Adrenal gland (tissue), 12 donors: ENCODE data around the gene ARF1. TPM values are rescaled to one million over a fixed set of nuclear protein-coding genes. Genes with fewer than 3 reads are reported as not detected.

Source experiments
- DNase-seq, 7 donors: peaks; one replicate each; pipeline ENCODE4 v3.0.0-alpha.2; 2019 to 2020
- H3K27ac ChIP-seq, 5 donors: fragments of 200-600 bp; sonication (generic) in 4 of 5; 1 replicate in 3 of 5; 2 replicates in 2 of 5; pipeline versions ENCODE4 v1.5.1 to v1.8.0; 2016 to 2020; ENCODE audit warnings: mild to moderate bottlenecking in 1 of 5
- H3K27me3 ChIP-seq: fragments of 200-600 bp; 2 replicates; pipeline ENCODE4 v1.8.0; 2021
- H3K36me3 ChIP-seq, 2 donors: fragments of 200-600 bp; replicated peaks in 1 of 2; 1 replicate in 1 of 2; 2 replicates in 1 of 2; pipeline versions ENCODE4 v1.5.1 to v1.8.0; 2018 to 2022
- H3K4me1 ChIP-seq, 2 donors: fragments of 200-600 bp; replicated peaks in 1 of 2; 1 replicate in 1 of 2; 2 replicates in 1 of 2; pipeline versions ENCODE4 v1.5.1 to v1.8.0; 2018 to 2021
- H3K4me3 ChIP-seq, 4 donors: fragments of 200-600 bp; sonication (generic) in 3 of 4; one replicate each; pipeline ENCODE4 v1.5.1; 2016 to 2018
- H3K9me3 ChIP-seq, 3 donors: fragments of 200-600 bp; sonication (generic) in 1 of 3; replicated peaks in 1 of 3; 1 replicate in 2 of 3; 2 replicates in 1 of 3; pipeline versions ENCODE4 v1.5.1 to v1.8.0; 2016 to 2021
- CTCF ChIP-seq, 6 experiments: fragments of 450-650 bp in 4 of 6; fragments of 200-600 bp in 2 of 6; sonication (generic) in 1 of 6; IDR thresholded peaks; 1 replicate in 5 of 6; 2 replicates in 1 of 6; pipeline versions ENCODE4 v1.5.1 to v1.8.0; 2016 to 2021; ENCODE audit warnings: antibody characterized with exemption in 6 of 6, mild to moderate bottlenecking in 2 of 6, moderate library complexity in 1 of 6
- POLR2A ChIP-seq, 2 donors: fragments of 450-650 bp; IDR thresholded peaks; one replicate each; pipeline ENCODE4 v1.6.1; 2017; ENCODE audit warnings: antibody characterized with exemption in 2 of 2, mild to moderate bottlenecking in 2 of 2, moderate library complexity in 1 of 2
- WGBS, 4 donors: extraction: QIAGEN DNeasy Blood & Tissue Kit in 2 of 4; methylation state at CpG; one replicate each; pipeline versions ENCODE4 v1.1.5 to v1.1.7; 2013 to 2017; 5-methylcytosine and 5-hydroxymethylcytosine counted together
- intact Hi-C, 2 donors: fragments of 100-400 bp; cut with DNase I; formaldehyde crosslinking; loops; one replicate each; pipeline versions ENCODE4 v1.14.1 to v1.15.0; 2022 to 2023
- polyA plus RNA-seq, 3 donors: library from polyadenylated mRNA; stranded (reverse); fragments of 200-250 nt in 2 of 3; fragments of 350-450 nt in 1 of 3; fragmentation: Illumina TruSeq in 1 of 3; extraction: RNeasy Lipid Tissue Mini Kit (QIAGEN cat#74804) in 1 of 3; gene quantifications; one replicate each; pipeline ENCODE4 v1.2.3, GENCODE V29; 2013 to 2014
- total RNA-seq, 9 donors: library from RNA; depleted of rRNA in 4 of 9; stranded (reverse); fragments of >200 nt in 4 of 9; fragments of 120-200 nt in 1 of 9; fragmentation: NEBNext Ultra II Directional in 1 of 9; extraction: Animal tissue kit (Norgen Biotek cat#: 25700) in 1 of 9; gene quantifications; one replicate each; pipeline versions ENCODE4 v1.1.0 to v1.2.4, GENCODE V29; 2013 to 2023
- donor health status: healthy with polysubstance abuse.
- donor health status: Bipolar disorder and iron deficiency.
- donor health status: DM: yes; HTN: yes; CAD: no.
- donor health status: DM: no; HTN: no; CAD: no.
- donor health status: DM: no; HTN: no; CAD: no.
- donor health status: DM: yes; HTN: yes; CAD: no.

ARF1 gene
- total and polyA plus RNA-seq, 12 donors = 200 to 611 (median 381) TPM

- WGBS, 4 donors = 0 to 63% (median 42%) methylated on average over 2 to 4 of the region's 4 CpGs; no CpG with 5 or more reads in 1 of the 4 donors
- DNase-seq = peak in 3 of 7 donors; percentile 5 to 52 (median 14)
- intact Hi-C loops = no loop called here
Observed at GRCh38 chr1:228099331-228099732, 16.8 kb downstream of the ARF1 start.

GRCh38 chr1:228100822-228101613 lies 18.5 kb downstream of the ARF1 start:
- Histone ChIP-seq H3K36me3 (peaks cover 0 to 51% of the 10 kb centered on the region in 2 donors), H3K4me1 (peaks cover 12 to 25% of the 10 kb centered on the region in 2 donors), H3K27ac (peak overlapping the region in 1 of 5 donors; percentile 95), H3K27me3 (no peaks in the 10 kb centered on the region), H3K4me3 (no peak overlapping the region), H3K9me3 (no peaks in the 10 kb centered on the region)
- peak in 3 of 7 donors; percentile 9 to 43 (median 27) for DNase-seq
- WGBS, 4 donors = 78 to 85% (median 81%) methylated on average over 5 to 12 of the region's 12 CpGs
- intact Hi-C loops = no loop called here
- TF ChIP-seq CTCF (IDR thresholded peaks at IDR 0.05) = no peak
- no peak for TF ChIP-seq POLR2A (IDR thresholded peaks at IDR 0.05)

More at GRCh38 chr1:228099331-228099732, 16.8 kb downstream of the ARF1 start:
- Histone ChIP-seq H3K4me1 (peaks cover 12 to 34% of the 10 kb centered on the region in 2 donors), H3K27me3 (no peaks in the 10 kb centered on the region), H3K27ac (peak overlapping the region in 1 of 5 donors; percentile 4), H3K9me3 (peaks cover 0 to 7% (median 0%) of the 10 kb centered on the region in 3 donors), H3K4me3 (no peak overlapping the region), H3K36me3 (peaks cover 0 to 45% of the 10 kb centered on the region in 2 donors)
- TF ChIP-seq POLR2A (IDR thresholded peaks at IDR 0.05) = no peak
- TF ChIP-seq CTCF (IDR thresholded peaks at IDR 0.05) = no peak

DNA sequence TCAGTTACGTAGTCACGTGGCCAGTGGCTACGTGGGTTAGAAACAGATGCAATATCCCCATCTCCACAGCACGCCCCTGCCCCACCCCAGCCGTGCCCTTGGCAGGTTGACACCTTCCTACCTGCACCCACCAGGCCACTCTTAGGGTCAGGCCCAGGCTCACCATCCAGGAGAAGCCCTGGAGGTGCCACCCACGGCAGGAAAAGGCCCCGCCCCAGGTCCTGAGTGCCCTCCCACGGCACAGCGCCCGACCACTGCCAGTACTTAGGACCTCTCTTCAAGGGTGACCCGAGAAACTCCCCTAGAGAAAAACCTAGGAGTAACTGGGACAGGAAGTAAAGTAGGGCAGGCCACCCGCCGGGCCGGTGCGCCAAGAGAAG lies 19.1 kb downstream of the ARF1 start:
- WGBS, 4 donors = 35 to 51% (median 41%) methylated on average over 7 to 15 of the region's 15 CpGs
- DNase-seq = peak in 1 of 7 donors; percentile 37
- no peak for TF ChIP-seq POLR2A (IDR thresholded peaks at IDR 0.05)
- no peak for TF ChIP-seq CTCF (IDR thresholded peaks at IDR 0.05)
- intact Hi-C loops = no loop called here
- Histone ChIP-seq H3K4me3 (peak overlapping the region in 2 of 4 donors; percentile 80 to 86), H3K9me3 (no peaks in the 10 kb centered on the region), H3K27ac (peak overlapping the region in 2 of 5 donors; percentile 93 to 95), H3K4me1 (peaks cover 12 to 22% of the 10 kb centered on the region in 2 donors), H3K36me3 (peaks cover 0 to 56% of the 10 kb centered on the region in 2 donors), H3K27me3 (no peaks in the 10 kb centered on the region)

DNA sequence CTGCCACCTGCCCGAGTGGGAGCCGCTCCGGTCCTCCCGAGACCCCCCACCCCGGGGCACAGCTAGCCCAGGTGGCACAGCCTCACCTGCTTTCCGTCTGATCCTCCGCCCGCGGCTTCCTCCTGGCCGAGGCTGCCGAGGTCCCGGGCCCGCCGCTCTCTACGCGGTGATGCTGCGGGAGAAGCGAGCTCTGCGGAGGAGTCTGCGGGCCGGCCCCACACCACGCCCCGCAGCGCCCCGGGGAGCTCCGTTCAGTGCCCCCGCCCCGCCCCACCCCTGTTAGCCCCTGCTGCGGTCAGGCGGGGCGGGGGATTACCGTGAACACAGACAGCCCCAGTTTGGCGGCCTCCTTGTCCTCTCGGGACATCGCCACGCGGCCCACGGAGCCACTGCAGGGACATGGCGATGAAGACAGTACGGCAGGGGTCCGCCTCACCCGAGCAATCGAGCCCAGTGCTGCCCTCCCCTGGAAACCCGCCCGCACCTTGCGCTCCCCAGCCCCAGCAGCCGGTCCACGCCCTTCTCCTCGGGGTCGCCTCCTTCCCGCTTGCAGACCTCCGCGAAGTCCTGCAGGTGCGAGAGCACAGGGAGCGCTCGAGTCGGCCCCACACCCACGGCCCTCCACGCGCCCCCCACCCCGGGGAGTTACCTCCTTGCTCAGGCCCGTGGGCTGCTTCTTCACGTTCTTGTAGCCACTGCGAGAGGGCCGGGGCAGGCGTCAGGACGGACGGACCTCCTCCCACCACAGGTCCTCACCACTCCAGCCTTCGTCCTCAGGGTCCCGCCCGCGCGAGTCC lies 19.7 kb downstream of the ARF1 start:
- peaks cover 12 to 18% of the 10 kb centered on the region in 2 donors for H3K4me1 ChIP-seq
- peaks cover 0 to 59% of the 10 kb centered on the region in 2 donors for H3K36me3 ChIP-seq
- H3K27me3 ChIP-seq = no peaks in the 10 kb centered on the region
- WGBS, 4 donors = 1 to 10% (median 4%) methylated on average over 15 to 73 of the region's 73 CpGs
- peak in 4 of 7 donors; percentile 33 to 59 (median 51) for DNase-seq
- intact Hi-C loops = no loop called here
- peak overlapping the region in 4 of 5 donors; percentile 88 to 96 (median 94) for H3K27ac ChIP-seq
- no peaks in the 10 kb centered on the region for H3K9me3 ChIP-seq
- H3K4me3 ChIP-seq = peak overlapping the region in 2 of 4 donors; percentile 80 to 86
- TF ChIP-seq POLR2A (IDR thresholded peaks at IDR 0.05) = no peak
- TF ChIP-seq CTCF (IDR thresholded peaks at IDR 0.05) = peak in 2 of 6 experiments; percentile 2 to 4
